HCT116 (cell line): ENCODE results near the gene PLEKHA4. TPM values are rescaled to one million over a fixed set of nuclear protein-coding genes. Genes with fewer than 3 reads are reported as not detected.

ENCODE experiments used
- ATAC-seq: fragments of 200-7000 bp; cut with Tn5 transposase; 2 replicates; pipeline ENCODE4 v1.9.1; 2020; ENCODE audit warnings: mild to moderate bottlenecking, moderate library complexity
- BruUV-seq: library from RNA; stranded (reverse); fragments of 400-500 nt; replicated peaks from 2 replicates; lab custom pipeline; 2021; lab: Mats Ljungman, UMichigan
- CTCF ChIA-PET: fragments of 300-600 bp; sonication (Branson Sonifier 250); formaldehyde crosslinking; loops from one replicate; lab custom pipeline; 2021; ENCODE audit warnings: antibody characterized with exemption; lab: Charles Lee
- POLR2A ChIA-PET: fragments of 300-600, 350-600 bp; sonication (Branson Sonifier 250); formaldehyde crosslinking; loops from one replicate; lab custom pipeline; 2021; ENCODE audit warnings: antibody characterized with exemption; lab: Charles Lee
- RAD21 ChIA-PET, 2 experiments: fragments of 300-600 bp; sonication (Branson Sonifier 250); formaldehyde crosslinking; loops; one replicate each; lab custom pipeline; 2023; ENCODE audit warnings: low total read pairs in 2 of 2; ENCODE audit not compliant: uncharacterized antibody in 2 of 2, unreplicated experiment in 2 of 2, low non-redundant PET in 1 of 2; lab: Charles Lee
- DNase-seq: peaks from one replicate; pipeline ENCODE4 v3.0.0-alpha.2; 2010; ENCODE audit warnings: low read depth, low spot score
- H2AFZ ChIP-seq: fragments of 200-600 bp; shearing (Covaris generic), sonication (generic); 2 replicates; pipeline ENCODE4 v1.6.1; 2017; ENCODE audit warnings: low read depth, mixed run types, mixed read lengths, antibody characterized with exemption, low read length; ENCODE audit not compliant: poor library complexity, severe bottlenecking
- H3K27ac ChIP-seq: 2 replicates; pipeline ENCODE4 v1.5.1; 2012; ENCODE audit warnings: low read depth, low read length
- H3K27me3 ChIP-seq: fragments of 200-600 bp; sonication (generic); 2 replicates; pipeline ENCODE4 v1.6.1; 2016; ENCODE audit warnings: mixed run types, low read length, mixed read lengths; ENCODE audit not compliant: insufficient read depth
- H3K36me3 ChIP-seq, 2 experiments: fragments of 200-500 bp in 1 of 2; fragments of 200-600 bp in 1 of 2; sonication (Bioruptor generic) in 1 of 2; sonication (generic) in 1 of 2; 2 replicates each; pipeline versions ENCODE4 v1.5.1 to v1.6.1; 2014 to 2016; ENCODE audit warnings: low read length in 2 of 2, inconsistent platforms in 1 of 2, mixed read lengths in 1 of 2, mixed run types in 1 of 2; ENCODE audit not compliant: insufficient read depth in 2 of 2, control insufficient read depth in 1 of 2
- H3K4me1 ChIP-seq, 2 experiments: fragments of 200-600 bp in 1 of 2; sonication (generic) in 1 of 2; 2 replicates each; pipeline versions ENCODE4 v1.5.1 to v1.6.1; 2012 to 2017; ENCODE audit warnings: low read length in 2 of 2, inconsistent platforms in 1 of 2, mild to moderate bottlenecking in 1 of 2, mixed read lengths in 1 of 2, mixed run types in 1 of 2, moderate library complexity in 1 of 2; ENCODE audit not compliant: insufficient read depth in 2 of 2, control insufficient read depth in 1 of 2
- H3K4me2 ChIP-seq: fragments of 200-600 bp; sonication (generic); 2 replicates; pipeline ENCODE4 v1.6.1; 2017; ENCODE audit warnings: mixed run types, low read length, mixed read lengths
- H3K4me3 ChIP-seq, 2 experiments: fragments of 200-600 bp in 1 of 2; sonication (generic) in 1 of 2; replicated peaks in 1 of 2; 2 replicates each; pipeline ENCODE4 v1.5.1; 2011 to 2016; ENCODE audit warnings: low read length in 2 of 2, control low read depth in 1 of 2, low read depth in 1 of 2, mild to moderate bottlenecking in 1 of 2, mixed read lengths in 1 of 2, mixed run types in 1 of 2
- H3K79me2 ChIP-seq: fragments of 200-600 bp; sonication (generic); 2 replicates; pipeline ENCODE4 v1.6.1; 2017; ENCODE audit warnings: mild to moderate bottlenecking, mixed run types, low read length, moderate library complexity, mixed read lengths; ENCODE audit not compliant: insufficient read depth
- H3K9ac ChIP-seq: fragments of 200-600 bp; sonication (generic); 2 replicates; pipeline ENCODE4 v1.6.1; 2016; ENCODE audit warnings: low read length, mixed read lengths
- H3K9me2 ChIP-seq: fragments of 200-600 bp; sonication (generic), shearing (Covaris generic); 2 replicates; pipeline ENCODE4 v1.6.1; 2017; ENCODE audit warnings: mixed run types, mild to moderate bottlenecking, moderate library complexity; ENCODE audit not compliant: insufficient read depth
- H3K9me3 ChIP-seq, 2 experiments: fragments of 200-500 bp in 1 of 2; fragments of 200-600 bp in 1 of 2; sonication (Bioruptor generic) in 1 of 2; sonication (generic) in 1 of 2; 2 replicates each; pipeline ENCODE4 v1.6.1; 2014 to 2017; ENCODE audit warnings: low read length in 2 of 2, mixed read lengths in 2 of 2, inconsistent platforms in 1 of 2, low read depth in 1 of 2, mild to moderate bottlenecking in 1 of 2, mixed run types in 1 of 2, moderate library complexity in 1 of 2; ENCODE audit not compliant: control insufficient read depth in 1 of 2, insufficient read depth in 1 of 2
- H4K20me1 ChIP-seq: fragments of 200-600 bp; sonication (generic), shearing (Covaris generic); 2 replicates; pipeline ENCODE4 v1.6.1; 2017; ENCODE audit warnings: mixed run types, mild to moderate bottlenecking, moderate library complexity; ENCODE audit not compliant: insufficient read depth
- ATF3 ChIP-seq: IDR thresholded peaks from 2 replicates; pipeline ENCODE4 v1.6.1; 2012
- CBX3 ChIP-seq: IDR thresholded peaks from 2 replicates; pipeline ENCODE4 v1.6.1; 2012; ENCODE audit warnings: low read depth
- EGR1 ChIP-seq: IDR thresholded peaks from 2 replicates; pipeline ENCODE4 v1.6.1; 2012; ENCODE audit warnings: low read depth
- ELF1 ChIP-seq: IDR thresholded peaks from 2 replicates; pipeline ENCODE4 v1.6.1; 2012; ENCODE audit warnings: low read depth, borderline replicate concordance
- EZH2 ChIP-seq: fragments of 200-600 bp; sonication (generic); IDR thresholded peaks from 2 replicates; pipeline ENCODE4 v1.6.1; 2017; ENCODE audit warnings: antibody characterized with exemption, mixed run types
- MAX ChIP-seq: IDR thresholded peaks from 2 replicates; pipeline ENCODE4 v1.6.1; 2012
- SIN3A ChIP-seq: IDR thresholded peaks from 2 replicates; pipeline ENCODE4 v1.6.1; 2012; ENCODE audit warnings: low read depth
- SP1 ChIP-seq: IDR thresholded peaks from 2 replicates; pipeline ENCODE4 v1.6.1; 2012; ENCODE audit warnings: low read depth
- SRF ChIP-seq: IDR thresholded peaks from 2 replicates; pipeline ENCODE4 v1.6.1; 2012; ENCODE audit warnings: low read depth
- ZFX ChIP-seq: fragments of 450-650 bp; IDR thresholded peaks from 2 replicates; pipeline ENCODE4 v1.6.1; 2017
- ZNF274 ChIP-seq: fragments of 200-500 bp; sonication (Bioruptor generic); IDR thresholded peaks from 2 replicates; pipeline ENCODE4 v1.6.1; 2014; ENCODE audit warnings: mild to moderate bottlenecking, low read depth, low read length, inconsistent platforms
- intact Hi-C: fragments of 100-400 bp; cut with micrococcal nuclease; formaldehyde crosslinking; loops from 2 replicates; pipeline ENCODE4 v1.10.0; 2022
- total RNA-seq: library from RNA; stranded (reverse); gene quantifications from one replicate; pipeline ENCODE4 v1.2.1, GENCODE V29; 2021; ENCODE audit not compliant: unreplicated experiment
- TF ChIP-seq, protein P1 (sequence below): IDR thresholded peaks from 2 replicates; pipeline ENCODE4 v1.6.1; 2012; ENCODE audit warnings: low read depth

PLEKHA4 gene
- total RNA-seq, 1 experiment from 2014 or later: 20.4 TPM

DNA sequence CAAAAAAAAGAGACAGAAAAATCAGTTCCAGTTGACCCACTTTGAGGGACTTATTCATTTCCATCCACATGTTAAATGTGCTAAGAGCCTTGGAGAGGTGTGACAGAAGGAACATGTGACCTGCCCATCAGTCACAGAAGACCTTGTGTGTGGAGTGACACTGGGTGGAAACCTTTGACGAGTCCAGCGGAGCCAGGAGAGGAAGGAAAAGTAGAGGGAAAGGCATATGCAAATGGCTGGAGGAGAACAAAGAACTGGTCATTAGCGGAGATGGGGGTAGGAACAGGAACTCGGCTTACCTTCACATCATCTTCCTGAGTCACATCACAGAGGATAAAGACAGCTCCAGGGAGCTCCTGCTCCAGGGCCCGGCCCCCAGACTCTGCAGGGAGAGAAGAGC lies 34.4 kb downstream of the PLEKHA4 start (continued):
- TF ChIP-seq, protein P1, sequence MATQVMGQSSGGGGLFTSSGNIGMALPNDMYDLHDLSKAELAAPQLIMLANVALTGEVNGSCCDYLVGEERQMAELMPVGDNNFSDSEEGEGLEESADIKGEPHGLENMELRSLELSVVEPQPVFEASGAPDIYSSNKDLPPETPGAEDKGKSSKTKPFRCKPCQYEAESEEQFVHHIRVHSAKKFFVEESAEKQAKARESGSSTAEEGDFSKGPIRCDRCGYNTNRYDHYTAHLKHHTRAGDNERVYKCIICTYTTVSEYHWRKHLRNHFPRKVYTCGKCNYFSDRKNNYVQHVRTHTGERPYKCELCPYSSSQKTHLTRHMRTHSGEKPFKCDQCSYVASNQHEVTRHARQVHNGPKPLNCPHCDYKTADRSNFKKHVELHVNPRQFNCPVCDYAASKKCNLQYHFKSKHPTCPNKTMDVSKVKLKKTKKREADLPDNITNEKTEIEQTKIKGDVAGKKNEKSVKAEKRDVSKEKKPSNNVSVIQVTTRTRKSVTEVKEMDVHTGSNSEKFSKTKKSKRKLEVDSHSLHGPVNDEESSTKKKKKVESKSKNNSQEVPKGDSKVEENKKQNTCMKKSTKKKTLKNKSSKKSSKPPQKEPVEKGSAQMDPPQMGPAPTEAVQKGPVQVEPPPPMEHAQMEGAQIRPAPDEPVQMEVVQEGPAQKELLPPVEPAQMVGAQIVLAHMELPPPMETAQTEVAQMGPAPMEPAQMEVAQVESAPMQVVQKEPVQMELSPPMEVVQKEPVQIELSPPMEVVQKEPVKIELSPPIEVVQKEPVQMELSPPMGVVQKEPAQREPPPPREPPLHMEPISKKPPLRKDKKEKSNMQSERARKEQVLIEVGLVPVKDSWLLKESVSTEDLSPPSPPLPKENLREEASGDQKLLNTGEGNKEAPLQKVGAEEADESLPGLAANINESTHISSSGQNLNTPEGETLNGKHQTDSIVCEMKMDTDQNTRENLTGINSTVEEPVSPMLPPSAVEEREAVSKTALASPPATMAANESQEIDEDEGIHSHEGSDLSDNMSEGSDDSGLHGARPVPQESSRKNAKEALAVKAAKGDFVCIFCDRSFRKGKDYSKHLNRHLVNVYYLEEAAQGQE: no peak
- TF ChIP-seq ELF1: no peak
- TF ChIP-seq SIN3A: no peak

GRCh38 chr19:48833049-48833448 lies 35.4 kb downstream of the PLEKHA4 start:
- BruUV-seq: no TSS peak
- Histone ChIP-seq H3K36me3 (peaks cover 0 to 4% of the 10 kb centered on the region in 2 experiments; a peak in 1 of 4 replicates), H2AFZ (no peak overlapping the region), H3K4me2 (no peak overlapping the region), H4K20me1 (no peaks in the 10 kb centered on the region), H3K4me1 (peaks cover 5 to 23% of the 10 kb centered on the region in 2 experiments; a peak in 3 of 4 replicates), H3K9me3 (no peaks in the 10 kb centered on the region), H3K4me3 (no peak overlapping the region), H3K79me2 (no peaks in the 10 kb centered on the region), H3K9me2 (no peaks in the 10 kb centered on the region), H3K27ac (no peak overlapping the region), H3K9ac (no peak overlapping the region), H3K27me3 (no peaks in the 10 kb centered on the region)
- POLR2A ChIA-PET: no interaction called here
- CTCF ChIA-PET: no interaction called here
- intact Hi-C loops: no loop called here
- DNase-seq: no peak
- no peak for ATAC-seq
- TF ChIP-seq SP1 (no peak), SIN3A (no peak), MAX (no peak), EZH2 (no peak), SRF (no peak), EGR1 (no peak), CBX3 (no peak), ZFX (no peak), ZNF274 (no peak), ATF3 (no peak)
- TF ChIP-seq, protein P1: no peak
- RAD21 ChIA-PET: no interaction called here
